ENCODE results near the gene PLEKHM2. TPM values are rescaled to one million over a fixed set of nuclear protein-coding genes. Genes with fewer than 3 reads are reported as not detected.
A peak's percentile ranks its signal among the peaks of the same experiment; 100 is the strongest.

Gene PLEKHM2
- total RNA-seq, 1 donor from 2014 or later = 71.2 TPM

- no peak for DNase-seq (ENCODE audit: low spot score)
These were observed 75.0 kb downstream of the PLEKHM2 start for GRCh38 chr1:15758953-15759661.

- DNase-seq (ENCODE audit: low spot score) = no peak
These were observed 76.5 kb downstream of the PLEKHM2 start for GRCh38 chr1:15760520-15761211.

- DNase-seq (ENCODE audit: low spot score) = no peak
These were observed 77.4 kb downstream of the PLEKHM2 start for GRCh38 chr1:15761366-15762128.

DNA sequence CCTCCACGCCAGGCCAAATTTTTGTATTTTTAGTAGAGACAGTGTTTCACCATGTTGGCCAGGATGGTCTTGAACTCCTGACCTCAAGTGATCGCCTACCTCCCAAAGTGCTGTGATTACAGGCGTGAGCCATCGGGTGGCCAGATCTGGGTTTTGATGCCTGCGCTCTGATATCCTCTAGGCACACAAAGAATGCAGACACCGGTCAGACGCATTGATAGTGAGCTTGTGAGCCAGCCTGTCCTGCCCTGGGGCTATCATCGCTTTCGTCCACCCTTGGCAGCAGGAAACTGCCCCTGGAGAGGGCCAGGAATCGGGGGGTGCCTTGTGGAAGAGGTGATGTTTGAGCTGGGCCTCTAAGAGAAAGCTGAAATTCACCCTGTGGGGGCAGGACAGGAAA is 78.4 kb downstream of the PLEKHM2 start:
- no peak for DNase-seq (ENCODE audit: low spot score)

- peak; percentile 77 for DNase-seq (ENCODE audit: low spot score)
These were observed 80.2 kb downstream of the PLEKHM2 start for GRCh38 chr1:15764269-15764764.

DNA sequence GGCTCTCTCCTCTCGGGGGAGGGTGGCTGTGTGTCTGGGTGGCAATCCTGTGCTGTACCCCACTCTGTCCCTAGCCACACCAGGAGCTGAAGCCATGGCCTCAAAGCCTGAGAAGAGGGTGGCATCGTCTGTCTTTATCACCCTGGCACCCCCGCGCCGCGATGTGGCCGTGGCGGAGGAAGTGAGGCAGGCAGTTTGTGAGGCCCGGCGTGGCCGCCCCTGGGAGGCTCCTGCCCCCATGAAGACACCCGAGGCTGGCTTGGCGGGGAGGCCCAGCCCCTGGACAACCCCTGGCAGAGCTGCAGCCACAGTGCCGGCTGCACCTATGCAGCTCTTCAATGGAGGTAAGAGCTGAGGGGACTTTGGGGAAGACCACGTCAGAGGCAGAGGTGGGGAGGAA is 80.8 kb downstream of the PLEKHM2 start:
- no peak for DNase-seq (ENCODE audit: low spot score)

DNA sequence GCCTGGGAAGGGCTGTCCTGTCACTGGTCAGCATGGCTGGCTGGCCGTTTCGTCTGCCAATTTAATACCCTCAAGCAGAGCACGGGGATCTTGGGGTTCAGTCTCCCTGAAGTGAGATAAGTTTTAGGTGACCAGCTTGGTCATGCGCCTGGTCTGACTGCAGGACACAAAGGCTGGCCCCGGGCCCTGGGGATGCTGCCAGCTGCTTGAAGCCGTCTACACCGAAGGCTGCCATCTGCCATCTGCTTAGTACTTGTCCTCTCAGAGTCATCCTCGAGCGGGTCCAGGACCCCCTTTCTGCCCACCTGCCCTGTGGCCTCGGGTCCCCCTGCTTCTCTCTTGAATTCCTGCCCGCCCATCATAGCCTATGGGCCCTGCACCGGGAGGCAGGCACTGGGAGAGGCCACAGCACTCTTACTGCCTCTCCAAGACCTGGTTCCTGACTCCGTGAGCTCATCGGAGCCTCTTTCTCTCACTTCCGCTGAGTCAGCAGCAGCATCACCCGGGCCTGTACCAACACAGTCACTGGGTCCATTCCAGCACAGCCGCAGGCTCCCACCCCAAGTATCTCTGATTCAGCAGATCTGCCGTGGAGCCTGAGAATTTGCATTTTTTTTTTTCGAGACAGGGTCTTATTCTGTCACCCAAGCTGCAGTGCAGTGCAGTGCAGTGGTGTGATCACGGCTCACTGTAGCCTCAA is 81.5 kb downstream of the PLEKHM2 start:
- no peak for DNase-seq (ENCODE audit: low spot score)

- DNase-seq (ENCODE audit: low spot score) = no peak
These were observed 83.8 kb downstream of the PLEKHM2 start for GRCh38 chr1:15767941-15768340.

- DNase-seq (ENCODE audit: low spot score) = no peak
These were observed 84.3 kb downstream of the PLEKHM2 start for GRCh38 chr1:15768388-15768787.

DNA sequence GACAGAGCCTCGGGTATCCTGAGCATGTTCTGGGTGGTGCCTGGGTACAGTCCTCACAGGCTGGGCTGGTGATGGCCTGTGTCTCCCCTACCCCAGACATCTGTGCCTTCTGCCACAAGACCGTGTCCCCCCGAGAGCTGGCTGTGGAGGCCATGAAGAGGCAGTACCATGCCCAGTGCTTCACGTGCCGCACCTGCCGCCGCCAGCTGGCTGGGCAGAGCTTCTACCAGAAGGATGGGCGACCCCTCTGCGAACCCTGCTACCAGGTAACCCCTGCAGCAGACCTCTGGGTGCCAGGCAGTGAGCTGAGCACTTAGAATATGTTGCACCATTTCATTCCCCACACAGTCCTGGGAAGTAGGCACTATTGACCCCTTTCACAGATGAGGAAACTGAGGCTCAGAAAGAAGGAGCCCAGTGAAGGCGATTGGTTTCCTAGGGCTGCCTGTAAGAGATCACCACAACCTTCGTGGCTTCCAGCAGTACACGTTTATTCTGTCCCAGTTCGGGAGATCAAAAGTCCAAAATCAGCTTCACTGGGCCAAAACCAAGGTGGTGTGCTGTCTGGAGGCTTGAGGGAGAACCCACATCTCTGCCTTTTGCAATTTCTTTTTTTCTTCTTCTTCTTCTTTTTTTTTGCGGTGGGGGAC is 86.3 kb downstream of the PLEKHM2 start:
- no peak for DNase-seq (ENCODE audit: low spot score)

- DNase-seq (ENCODE audit: low spot score) = no peak
These were observed 87.9 kb downstream of the PLEKHM2 start for GRCh38 chr1:15771836-15772515.

DNA sequence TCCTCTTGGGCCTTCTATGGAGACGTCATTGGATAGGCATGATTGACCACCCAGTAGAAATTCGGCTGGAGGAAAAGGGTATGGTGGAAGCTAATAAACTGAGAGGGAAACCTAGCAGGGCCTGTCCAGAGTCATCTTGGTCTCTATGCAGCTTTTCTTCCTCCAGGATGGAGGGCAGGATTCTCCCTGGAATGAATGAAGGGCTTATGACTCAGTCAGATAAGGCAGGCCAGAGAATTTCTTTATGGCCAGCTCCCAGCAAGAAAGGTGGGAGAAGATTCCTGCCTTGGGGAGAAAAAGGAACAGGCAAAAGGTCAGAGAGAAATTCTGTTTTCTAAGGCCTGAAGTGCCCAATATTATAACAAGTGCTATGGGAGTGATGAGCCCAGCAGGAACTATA is 91.6 kb downstream of the PLEKHM2 start:
- no peak for DNase-seq (ENCODE audit: low spot score)

DNA sequence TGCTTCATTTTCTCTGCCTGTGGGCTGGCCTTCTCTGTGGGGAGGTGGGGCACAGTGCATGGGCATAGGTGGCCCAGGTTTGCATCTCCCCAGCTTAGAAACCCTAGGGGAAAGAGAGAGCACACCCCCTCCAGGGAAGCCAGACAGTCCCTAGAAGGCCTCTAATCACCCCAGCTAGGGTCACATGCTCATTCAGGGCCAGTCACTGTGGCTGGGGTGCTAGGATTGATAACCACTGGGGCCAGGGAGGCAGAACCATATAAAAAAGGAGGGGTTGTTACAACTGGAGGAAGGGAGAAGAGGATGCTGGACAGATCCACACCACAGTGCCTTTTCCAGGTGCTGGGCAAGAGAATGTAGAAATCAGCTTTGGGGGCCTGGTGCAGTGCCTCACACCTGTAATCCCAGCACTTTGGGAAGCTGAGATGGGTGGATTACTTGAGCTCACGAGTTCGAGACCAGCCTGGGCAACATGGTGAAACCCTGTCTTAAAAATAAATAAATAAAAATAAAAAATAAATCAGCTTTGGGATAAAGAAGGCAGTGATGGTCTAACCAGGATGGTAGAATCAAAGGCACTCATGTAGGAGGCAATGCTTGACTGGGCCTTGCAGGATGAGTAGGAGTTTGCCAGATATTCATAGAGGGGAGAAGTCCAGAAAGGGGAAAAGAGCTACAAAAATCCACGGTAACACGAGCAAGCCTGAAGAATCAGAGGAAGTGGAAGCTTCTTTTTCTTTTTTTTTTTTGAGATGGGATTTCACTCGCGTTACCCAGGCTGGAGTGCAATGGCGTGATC is 94.0 kb downstream of the PLEKHM2 start:
- no peak for DNase-seq (ENCODE audit: low spot score)

Other genes with a start within 250 kb of the PLEKHM2 start
- 5.3 TPM for gene CTRC, start 245.9 kb upstream of the PLEKHM2 start, total RNA-seq
- gene CELA2A, start 227.6 kb upstream of the PLEKHM2 start, total RNA-seq = 1.8 TPM
- gene CELA2B, start 208.2 kb upstream of the PLEKHM2 start, total RNA-seq = 0.35 TPM
- 26.6 TPM for gene CASP9, start 160.1 kb upstream of the PLEKHM2 start, total RNA-seq
- 30.0 TPM for gene DNAJC16, start 157.5 kb upstream of the PLEKHM2 start, total RNA-seq
- gene AGMAT, start 99.3 kb upstream of the PLEKHM2 start, total RNA-seq = 2.8 TPM
- gene DDI2, start 66.9 kb upstream of the PLEKHM2 start, total RNA-seq = 45.2 TPM
- gene SLC25A34, start 51.9 kb downstream of the PLEKHM2 start, total RNA-seq = 10.1 TPM
- 4.9 TPM for gene TMEM82, start 58.2 kb downstream of the PLEKHM2 start, total RNA-seq
- 534 TPM for gene FBLIM1, start 74.5 kb downstream of the PLEKHM2 start, total RNA-seq
- gene UQCRHL, start 123.3 kb downstream of the PLEKHM2 start, total RNA-seq = 2.0 TPM
- gene SPEN, start 163.4 kb downstream of the PLEKHM2 start, total RNA-seq = 44.5 TPM

All from mucosa of gallbladder (tissue), 1 donor.